Esophagus (tissue), 2 donors: ENCODE measurements around the gene COMMD4. TPM values are rescaled to one million over a fixed set of nuclear protein-coding genes. Genes with fewer than 3 reads are reported as not detected.
"Not testable (repeated sequence)": the region's sequence is repeated elsewhere in the genome, so short reads cannot be mapped to it uniquely, and the experiment has no call there.

Experiments
- H3K27ac ChIP-seq, 2 donors: one replicate each; pipeline ENCODE4 v1.5.1; 2013; ENCODE audit warnings: low read depth in 2 of 2, mild to moderate bottlenecking in 2 of 2, inconsistent platforms in 1 of 2, low read length in 1 of 2, moderate library complexity in 1 of 2
- H3K27me3 ChIP-seq, 2 donors: one replicate each; pipeline ENCODE4 v1.6.1; 2013; ENCODE audit warnings: low read length in 2 of 2, control low read depth in 1 of 2, mild to moderate bottlenecking in 1 of 2; ENCODE audit not compliant: insufficient read depth in 2 of 2, control insufficient read depth in 1 of 2
- H3K36me3 ChIP-seq, 2 donors: one replicate each; pipeline ENCODE4 v1.6.1; 2013; ENCODE audit warnings: low read length in 1 of 2; ENCODE audit not compliant: control insufficient read depth in 2 of 2, insufficient read depth in 2 of 2
- H3K4me1 ChIP-seq, 2 donors: one replicate each; pipeline ENCODE4 v1.6.1; 2013; ENCODE audit warnings: low read length in 1 of 2; ENCODE audit not compliant: control insufficient read depth in 2 of 2, insufficient read depth in 2 of 2
- H3K4me3 ChIP-seq, 2 donors: one replicate each; pipeline ENCODE4 v1.5.1; 2013; ENCODE audit warnings: low read length in 2 of 2, mild to moderate bottlenecking in 2 of 2, low read depth in 1 of 2, moderate library complexity in 1 of 2
- H3K9me3 ChIP-seq, 2 donors: one replicate each; pipeline ENCODE4 v1.6.1; 2013; ENCODE audit warnings: mild to moderate bottlenecking in 2 of 2, low read depth in 1 of 2, low read length in 1 of 2, moderate library complexity in 1 of 2; ENCODE audit not compliant: control insufficient read depth in 2 of 2, insufficient read depth in 1 of 2
- WGBS, 2 donors: extraction: QIAGEN DNeasy Blood & Tissue Kit; methylation state at CpG; one replicate each; pipeline ENCODE4 v1.1.7; 2013; 5-methylcytosine and 5-hydroxymethylcytosine counted together
- polyA plus RNA-seq, 2 donors: library from polyadenylated mRNA; stranded (reverse); fragments of 200-250 nt; gene quantifications; one replicate each; pipeline ENCODE4 v1.2.3, GENCODE V29; 2013
- donor health status: healthy with polysubstance abuse.
- donor health status: Bipolar disorder and iron deficiency.

COMMD4 gene
- polyA plus RNA-seq, 2 donors = 52.4 to 66.1 TPM

GRCh38 chr15:75329571-75329970 is 6.3 kb upstream of the COMMD4 start:
- 90 to 97% methylated on average over 2 of the region's 2 CpGs for WGBS, 2 donors

GRCh38 chr15:75332093-75332492 is 3.8 kb upstream of the COMMD4 start:
- 70 to 76% methylated on average over 7 of the region's 7 CpGs for WGBS, 2 donors
- not testable (repeated sequence) for H3K27ac ChIP-seq

More at GRCh38 chr15:75329571-75329970, 6.3 kb upstream of the COMMD4 start:
- H3K27me3 ChIP-seq = no peaks in the 10 kb centered on the region
- no peak overlapping the region for H3K4me3 ChIP-seq
- no peaks in the 10 kb centered on the region for H3K36me3 ChIP-seq
- no peak overlapping the region for H3K27ac ChIP-seq
- no peaks in the 10 kb centered on the region for H3K9me3 ChIP-seq
- H3K4me1 ChIP-seq = no peaks in the 10 kb centered on the region

GRCh38 chr15:75333654-75334419 is 2.0 kb upstream of the COMMD4 start:
- H3K36me3 ChIP-seq, H3K27me3 ChIP-seq, H3K4me3 ChIP-seq, H3K4me1 ChIP-seq, H3K27ac ChIP-seq, H3K9me3 ChIP-seq: not testable (repeated sequence)
- 87% methylated on average over 15 of the region's 15 CpGs for WGBS, 2 donors

More at GRCh38 chr15:75332093-75332492, 3.8 kb upstream of the COMMD4 start:
- H3K9me3 ChIP-seq, H3K4me1 ChIP-seq, H3K36me3 ChIP-seq, H3K27me3 ChIP-seq, H3K4me3 ChIP-seq: not testable (repeated sequence)

- Histone ChIP-seq H3K36me3 (peaks cover 0 to 10% of the 10 kb centered on the region in 2 donors), H3K4me3 (peak overlapping the region in 1 of 2 donors; percentile 78), H3K27ac (no peak overlapping the region), H3K9me3 (no peaks in the 10 kb centered on the region), H3K4me1 (peaks cover 0 to 4% of the 10 kb centered on the region in 2 donors), H3K27me3 (no peaks in the 10 kb centered on the region)
- 38 to 41% methylated on average over 3 of the region's 3 CpGs for WGBS, 2 donors
Observed at GRCh38 chr15:75335313-75335704, 554 bp upstream of the COMMD4 start.

- peaks cover 0 to 10% of the 10 kb centered on the region in 2 donors for H3K36me3 ChIP-seq
- H3K9me3 ChIP-seq = no peaks in the 10 kb centered on the region
- no peak overlapping the region for H3K27ac ChIP-seq
- no peaks in the 10 kb centered on the region for H3K27me3 ChIP-seq
- H3K4me3 ChIP-seq = no peak overlapping the region
- peaks cover 0 to 4% of the 10 kb centered on the region in 2 donors for H3K4me1 ChIP-seq
- WGBS, 2 donors = 85 to 86% methylated on average over 11 of the region's 11 CpGs
Observed at GRCh38 chr15:75338661-75339240, 2.9 kb downstream of the COMMD4 start.

- no peaks in the 10 kb centered on the region for H3K27me3 ChIP-seq
- H3K4me1 ChIP-seq = peaks cover 0 to 4% of the 10 kb centered on the region in 2 donors
- WGBS, 2 donors = 88% methylated on average over 13 of the region's 13 CpGs
- H3K4me3 ChIP-seq = no peak overlapping the region
- H3K36me3 ChIP-seq = peaks cover 0 to 10% of the 10 kb centered on the region in 2 donors
- no peak overlapping the region for H3K27ac ChIP-seq
- H3K9me3 ChIP-seq = no peaks in the 10 kb centered on the region
Observed at GRCh38 chr15:75339531-75340240, 3.8 kb downstream of the COMMD4 start.

GRCh38 chr15:75342221-75342620 is 6.4 kb downstream of the COMMD4 start:
- Histone ChIP-seq H3K27me3 (no peaks in the 10 kb centered on the region), H3K27ac (no peak overlapping the region), H3K4me3 (no peak overlapping the region), H3K9me3 (no peaks in the 10 kb centered on the region), H3K36me3 (peaks cover 0 to 10% of the 10 kb centered on the region in 2 donors), H3K4me1 (no peaks in the 10 kb centered on the region)
- WGBS, 2 donors = 74 to 83% methylated on average over 6 of the region's 6 CpGs

GRCh38 chr15:75343953-75344352 is 8.1 kb downstream of the COMMD4 start:
- 46 to 48% methylated on average over 8 of the region's 8 CpGs for WGBS, 2 donors
- not testable (repeated sequence) for H3K27me3 ChIP-seq, H3K27ac ChIP-seq, H3K4me1 ChIP-seq, H3K4me3 ChIP-seq, H3K9me3 ChIP-seq, H3K36me3 ChIP-seq

GRCh38 chr15:75346796-75347221 is 10.9 kb downstream of the COMMD4 start, which contains the start of gene NEIL1:
NEIL1 (plus strand) TSS chr15:75347039; CDS start chr15:75348906, 1,867 bp downstream.
- peak within 1 kb of the TSS; percentile 47 to 60 for H3K27ac ChIP-seq
- peaks cover 7 to 8% of the 10 kb centered on the region in 2 donors for H3K4me1 ChIP-seq
- H3K36me3 ChIP-seq = no peaks in the 10 kb centered on the region
- H3K27me3 ChIP-seq = no peaks in the 10 kb centered on the region
- whole genome bisulfite sequencing, 2 donors = 17 to 19% methylated on average over 20 of the region's 20 CpGs
- H3K9me3 ChIP-seq = no peaks in the 10 kb centered on the region
- H3K4me3 ChIP-seq = peak within 1 kb of the TSS; percentile 81 to 86
